ENCODE measurements around the gene TANGO6. TPM values are rescaled to one million over a fixed set of nuclear protein-coding genes. Genes with fewer than 3 reads are reported as not detected.

Gene TANGO6
- total and polyA plus RNA-seq, 2 of the 8 experiments (the other 6 are each of a cell fraction or from before 2014, with no cell fraction given) = 5.0 to 19.5 TPM

DNA sequence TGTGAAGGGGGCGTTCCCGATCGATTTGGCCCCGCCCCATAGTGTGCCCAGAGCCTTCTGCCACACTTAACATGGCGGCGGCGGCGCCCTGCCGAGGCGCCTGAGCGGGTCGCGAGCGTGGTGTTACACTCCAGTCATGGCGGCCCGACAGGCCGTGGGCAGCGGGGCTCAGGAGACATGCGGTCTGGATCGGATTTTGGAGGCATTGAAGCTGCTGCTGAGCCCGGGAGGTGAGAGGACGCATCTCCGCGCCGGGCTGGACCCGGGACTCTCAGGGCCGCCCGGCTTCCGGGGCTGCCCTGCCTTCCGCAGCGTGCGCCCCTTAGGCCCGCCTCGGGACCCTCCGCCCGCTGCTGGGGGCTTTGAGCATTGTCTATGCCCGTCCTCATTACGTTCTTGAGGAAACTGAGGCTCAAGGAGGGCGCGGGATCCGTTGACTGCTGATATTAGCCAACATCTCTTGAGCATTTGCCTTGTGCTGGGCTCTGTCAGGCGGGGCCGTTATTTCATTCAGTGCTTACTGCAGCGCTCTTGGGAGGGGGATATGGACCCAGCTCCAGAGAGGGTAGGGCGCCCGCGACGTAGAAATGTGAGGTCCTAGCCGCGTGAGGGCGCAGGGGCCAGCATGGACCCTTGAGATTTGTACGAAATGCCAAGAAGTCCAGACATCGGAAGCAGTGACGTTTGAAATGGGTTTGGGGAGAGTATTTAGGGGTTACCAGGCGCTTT, at the start of gene TANGO6 (continued):
- TF ChIP-seq RAD21 (IDR thresholded peaks at IDR 0.05 in 1 of 2, conservative IDR thresholded peaks at IDR 0.05 in 1 of 2; ENCODE audit: low read depth in 2 of 2, low read length in 2 of 2) (peak; percentile 34 to 40; a peak in 3 of 4 replicates), SP4 (IDR thresholded peaks at IDR 0.05; ENCODE audit: low read length) (peak; percentile 79; the same call in 1 of the 2 replicates), BCL11A (IDR thresholded peaks at IDR 0.05; ENCODE audit: low read depth in 2 of 2, low read length in 2 of 2) (no peak), SP1 (IDR thresholded peaks at IDR 0.05; ENCODE audit: low read depth, low read length) (no peak), NRF1 (IDR thresholded peaks at IDR 0.05; ENCODE audit: low read depth, low read length) (no peak), RNF2 (IDR thresholded peaks at IDR 0.05; ENCODE audit: borderline replicate concordance, low read depth, low read length, missing control alignments, poor library complexity, severe bottlenecking) (no peak), EP300 (IDR thresholded peaks at IDR 0.05; ENCODE audit: borderline replicate concordance in 1 of 2, low read depth in 2 of 2, low read length in 2 of 2) (no peak), FOSL1 (IDR thresholded peaks at IDR 0.05; ENCODE audit: insufficient read depth, low read depth, low read length) (no peak), EGR1 (IDR thresholded peaks at IDR 0.05; ENCODE audit: borderline replicate concordance, low read depth, low read length) (no peak), SIN3A (conservative IDR thresholded peaks at IDR 0.05 in 1 of 2, IDR thresholded peaks at IDR 0.05 in 1 of 2; ENCODE audit: low read depth in 1 of 2, low read length in 2 of 2) (peak; percentile 54 to 81; a peak in 1 of 4 replicates), PHF8 (conservative IDR thresholded peaks at IDR 0.05; ENCODE audit: low read depth, low read length) (peak; percentile 95), JUND (IDR thresholded peaks at IDR 0.05; ENCODE audit: low read length) (no peak), KDM4A (IDR thresholded peaks at IDR 0.05; ENCODE audit: low read depth, low read length, severe bottlenecking) (peak; percentile 66)
